ENCODE measurements around the gene STOML3. TPM values are rescaled to one million over a fixed set of nuclear protein-coding genes. Genes with fewer than 3 reads are reported as not detected.

Gene STOML3
- total RNA-seq, 1 experiment from 2014 or later: not detected

DNA sequence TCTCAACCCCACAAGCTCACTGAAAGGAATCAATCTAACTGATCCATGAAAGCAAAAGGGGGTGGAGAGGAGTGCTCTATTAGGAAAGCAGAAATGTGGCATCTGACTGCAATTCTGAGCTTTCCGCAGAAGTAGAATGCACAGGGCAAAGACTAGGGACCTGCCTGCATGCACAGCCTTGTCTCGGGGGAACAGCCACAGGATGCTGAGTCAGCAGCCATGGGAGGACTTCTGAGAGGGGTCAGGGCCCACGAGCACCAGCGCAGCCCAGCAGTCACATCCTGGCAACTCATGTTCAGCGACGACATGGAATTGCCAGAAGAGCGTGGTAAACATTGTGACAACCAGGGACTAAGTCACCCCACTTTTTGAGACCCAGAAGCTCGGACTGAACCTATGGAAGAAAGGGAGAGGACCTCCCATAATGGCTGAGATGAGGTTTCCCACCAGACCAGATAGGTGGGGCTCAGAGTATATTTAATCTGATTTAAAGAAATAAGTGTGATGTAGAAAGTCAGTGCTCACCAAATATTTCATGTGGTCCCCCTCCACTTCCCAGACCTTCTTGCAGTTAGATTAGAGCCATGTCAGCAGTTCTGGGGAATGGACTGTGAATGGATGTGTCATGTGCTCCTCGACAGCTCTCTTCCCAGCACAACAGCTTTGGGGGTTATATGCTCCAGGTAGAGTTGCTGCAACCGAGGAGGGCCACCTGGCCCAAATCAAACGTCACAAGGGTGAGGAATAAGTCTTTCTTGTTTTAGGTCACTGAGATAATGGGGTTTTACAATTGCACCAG lies 32.6 kb downstream of the STOML3 start:
- DNase-seq: no peak
- Histone ChIP-seq H3K27me3 (ENCODE audit: control insufficient read depth, insufficient read depth, low read length) (no peaks in the 10 kb centered on the region), H3K36me3 (replicated peaks; ENCODE audit: control insufficient read depth, insufficient read depth, low read length) (no peaks in the 10 kb centered on the region), H3K4me3 (ENCODE audit: insufficient read depth, low read depth, low read length) (no peak overlapping the region)

DNA sequence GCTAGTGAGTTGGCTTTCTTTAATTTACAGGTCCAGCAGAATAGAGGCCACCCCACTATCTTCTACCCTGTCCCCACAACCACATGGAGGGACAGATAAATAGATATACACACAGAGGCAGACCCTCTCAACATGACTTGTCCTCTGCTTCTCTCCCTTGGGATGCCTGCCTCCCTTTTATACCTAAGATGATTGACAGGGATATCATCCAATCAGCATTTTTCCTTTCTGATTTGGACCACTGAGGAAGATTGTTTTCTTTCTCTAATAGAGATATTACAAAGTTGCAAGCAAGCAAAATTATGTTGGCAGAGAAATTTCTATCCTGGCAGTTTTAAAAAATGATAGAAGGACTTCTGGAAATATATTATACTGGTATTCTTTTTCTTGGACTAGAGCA lies 35.8 kb downstream of the STOML3 start:
- no peaks in the 10 kb centered on the region for H3K27me3 ChIP-seq (ENCODE audit: control insufficient read depth, insufficient read depth, low read length)
- H3K4me3 ChIP-seq (ENCODE audit: insufficient read depth, low read depth, low read length): no peak overlapping the region
- no peaks in the 10 kb centered on the region for H3K36me3 ChIP-seq (replicated peaks; ENCODE audit: control insufficient read depth, insufficient read depth, low read length)
- DNase-seq: no peak

GRCh38 chr13:38954291-38954690 lies 36.3 kb downstream of the STOML3 start:
- H3K27me3 ChIP-seq (ENCODE audit: control insufficient read depth, insufficient read depth, low read length): no peaks in the 10 kb centered on the region
- no peaks in the 10 kb centered on the region for H3K36me3 ChIP-seq (replicated peaks; ENCODE audit: control insufficient read depth, insufficient read depth, low read length)
- H3K4me3 ChIP-seq (ENCODE audit: insufficient read depth, low read depth, low read length): no peak overlapping the region
- DNase-seq: no peak

- Histone ChIP-seq H3K36me3 (replicated peaks; ENCODE audit: control insufficient read depth, insufficient read depth, low read length) (no peaks in the 10 kb centered on the region), H3K27me3 (ENCODE audit: control insufficient read depth, insufficient read depth, low read length) (no peaks in the 10 kb centered on the region), H3K4me3 (ENCODE audit: insufficient read depth, low read depth, low read length) (no peak overlapping the region)
- DNase-seq: no peak
These were observed 37.8 kb downstream of the STOML3 start for GRCh38 chr13:38952827-38953226.

DNA sequence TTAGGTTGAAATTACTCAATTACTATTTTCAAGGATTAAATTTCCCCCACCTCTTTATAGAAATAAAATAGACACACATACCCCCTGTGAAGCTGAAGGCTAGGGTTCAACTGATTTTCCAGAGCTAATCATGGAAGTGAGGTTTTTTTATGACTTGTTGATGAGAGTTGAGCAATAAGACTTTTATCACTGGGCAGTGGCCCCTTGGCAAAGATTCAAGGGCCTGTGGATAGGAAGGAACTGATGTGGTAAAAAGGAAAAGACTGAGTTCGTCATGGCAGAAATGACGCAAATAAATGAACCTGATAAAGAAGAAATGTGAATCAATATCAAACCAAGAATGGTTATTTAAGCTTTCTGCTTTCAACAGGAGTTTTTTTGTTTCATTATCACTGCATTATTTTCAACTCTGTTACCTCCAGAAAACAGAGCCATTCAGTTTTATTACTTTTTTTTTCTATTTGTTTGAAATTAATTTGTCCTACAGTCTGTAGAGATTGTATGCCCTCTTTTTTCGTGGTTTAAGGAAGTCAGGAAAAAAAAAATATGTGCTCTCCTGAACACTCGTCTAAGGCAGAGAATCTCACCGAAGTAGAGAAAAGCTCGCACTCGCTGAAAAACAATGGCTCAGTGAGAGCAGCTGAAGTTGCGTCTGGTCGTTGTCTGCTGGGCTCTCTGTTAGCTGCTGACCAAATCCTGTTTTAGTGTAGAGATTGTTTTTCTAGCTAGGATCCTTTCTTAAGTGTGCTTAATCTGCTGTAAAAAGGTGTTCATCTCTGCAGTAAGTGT lies 38.9 kb downstream of the STOML3 start:
- no peak for DNase-seq
- Histone ChIP-seq H3K27me3 (ENCODE audit: control insufficient read depth, insufficient read depth, low read length) (no peaks in the 10 kb centered on the region), H3K4me3 (ENCODE audit: insufficient read depth, low read depth, low read length) (no peak overlapping the region), H3K36me3 (replicated peaks; ENCODE audit: control insufficient read depth, insufficient read depth, low read length) (no peaks in the 10 kb centered on the region)

GRCh38 chr13:38950987-38951386 lies 39.6 kb downstream of the STOML3 start:
- no peak for DNase-seq

DNA sequence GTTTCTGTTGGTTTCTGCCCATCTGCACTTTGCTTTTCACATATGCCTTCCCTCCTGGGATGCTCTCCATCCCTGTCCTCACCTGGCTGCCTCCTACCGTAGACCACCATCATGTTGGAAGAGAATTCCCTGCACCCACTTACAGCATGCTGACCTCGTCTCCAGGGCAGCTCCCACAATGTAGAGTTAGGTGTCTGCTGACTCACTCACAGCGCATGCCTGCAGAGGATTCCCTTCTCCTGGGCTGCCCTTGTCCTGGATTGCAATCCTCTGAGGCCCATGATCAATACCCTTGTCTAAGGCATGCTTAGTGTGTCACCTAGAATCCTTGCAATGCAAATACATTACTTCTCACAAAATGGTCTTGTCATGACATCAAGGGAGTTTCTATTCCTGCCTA lies 43.6 kb downstream of the STOML3 start:
- H3K36me3 ChIP-seq (replicated peaks; ENCODE audit: control insufficient read depth, insufficient read depth, low read length): no peaks in the 10 kb centered on the region
- no peaks in the 10 kb centered on the region for H3K27me3 ChIP-seq (ENCODE audit: control insufficient read depth, insufficient read depth, low read length)
- no peak overlapping the region for H3K4me3 ChIP-seq (ENCODE audit: insufficient read depth, low read depth, low read length)
- DNase-seq: no peak

More at GRCh38 chr13:38950987-38951386, 39.6 kb downstream of the STOML3 start:
- no peak overlapping the region for H3K4me3 ChIP-seq (ENCODE audit: insufficient read depth, low read depth, low read length)
- no peaks in the 10 kb centered on the region for H3K36me3 ChIP-seq (replicated peaks; ENCODE audit: control insufficient read depth, insufficient read depth, low read length)
- H3K27me3 ChIP-seq (ENCODE audit: control insufficient read depth, insufficient read depth, low read length): no peaks in the 10 kb centered on the region

DNA sequence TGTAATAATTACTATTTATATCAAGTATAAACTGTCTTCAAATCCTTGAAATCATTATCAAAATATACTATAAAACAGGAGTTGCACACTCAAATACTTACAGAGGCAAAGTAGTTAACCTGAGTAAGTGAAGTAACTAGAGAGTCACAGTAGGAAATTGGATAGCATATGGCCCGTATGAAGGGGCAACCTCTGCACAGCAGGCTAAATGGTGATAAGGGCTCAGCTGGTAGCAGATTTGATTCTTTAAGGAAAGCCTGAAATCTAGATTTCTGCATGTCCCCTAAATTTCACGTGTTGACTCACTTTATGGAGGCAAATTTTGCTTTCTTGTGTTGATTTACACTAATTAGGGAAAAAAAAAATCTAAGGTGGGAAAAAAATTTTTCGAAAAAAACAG lies 46.4 kb downstream of the STOML3 start:
- no peaks in the 10 kb centered on the region for H3K27me3 ChIP-seq (ENCODE audit: control insufficient read depth, insufficient read depth, low read length)
- DNase-seq: no peak
- no peaks in the 10 kb centered on the region for H3K36me3 ChIP-seq (replicated peaks; ENCODE audit: control insufficient read depth, insufficient read depth, low read length)
- no peak overlapping the region for H3K4me3 ChIP-seq (ENCODE audit: insufficient read depth, low read depth, low read length)

DNA sequence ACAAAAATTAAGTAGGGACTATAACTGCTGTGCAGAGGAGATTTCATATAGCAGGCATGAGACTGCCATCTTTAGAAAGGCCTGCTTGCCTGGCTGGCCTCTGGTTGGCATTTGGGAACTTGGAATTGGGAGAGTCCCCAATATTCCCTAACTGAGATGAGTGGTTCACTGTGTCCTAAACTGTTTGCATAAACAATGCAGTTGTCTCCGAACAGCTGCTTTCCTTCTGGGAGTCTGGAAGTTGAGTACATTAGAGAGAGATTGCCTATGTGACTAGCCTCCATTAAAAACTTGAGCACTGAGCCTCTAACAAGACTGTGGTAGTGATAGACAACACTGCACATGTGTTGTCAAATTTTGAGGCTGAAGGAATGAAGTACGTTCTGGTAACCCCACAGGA lies 47.4 kb downstream of the STOML3 start:
- DNase-seq: no peak
- Histone ChIP-seq H3K36me3 (replicated peaks; ENCODE audit: control insufficient read depth, insufficient read depth, low read length) (no peaks in the 10 kb centered on the region), H3K4me3 (ENCODE audit: insufficient read depth, low read depth, low read length) (no peak overlapping the region), H3K27me3 (ENCODE audit: control insufficient read depth, insufficient read depth, low read length) (no peaks in the 10 kb centered on the region)

DNA sequence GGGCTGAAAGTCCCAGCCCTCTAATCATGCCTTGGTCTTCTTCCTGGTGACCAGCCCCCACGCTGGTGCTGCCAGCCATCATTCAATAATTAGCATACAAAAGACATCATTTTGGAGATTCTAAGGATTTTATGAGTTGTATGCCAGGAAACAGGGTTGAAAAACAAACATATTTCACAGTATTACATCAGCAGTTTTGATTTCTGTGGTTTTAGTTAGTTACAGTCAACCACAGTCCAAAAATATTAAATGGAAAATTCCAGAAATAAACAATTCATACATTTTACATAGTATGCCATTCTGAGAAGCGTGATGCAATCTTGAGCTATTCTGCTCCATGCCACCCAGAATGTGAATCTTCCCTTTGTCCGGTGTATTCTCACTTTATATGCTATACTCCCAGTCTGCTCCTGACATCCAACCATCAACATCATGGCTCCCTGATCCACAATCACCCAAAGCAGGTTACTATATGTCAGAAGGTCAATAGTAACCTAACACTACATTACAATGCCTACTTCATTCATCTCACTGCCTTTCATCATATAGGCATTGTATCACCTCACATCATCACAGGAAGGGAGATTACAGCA lies 49.2 kb downstream of the STOML3 start:
- DNase-seq: no peak
- Histone ChIP-seq H3K27me3 (ENCODE audit: control insufficient read depth, insufficient read depth, low read length) (no peaks in the 10 kb centered on the region), H3K36me3 (replicated peaks; ENCODE audit: control insufficient read depth, insufficient read depth, low read length) (no peaks in the 10 kb centered on the region)

GRCh38 chr13:38933786-38934185 lies 56.8 kb downstream of the STOML3 start:
- DNase-seq: no peak

More for the DNA sequence above, 49.2 kb downstream of the STOML3 start:
- no peak overlapping the region for H3K4me3 ChIP-seq (ENCODE audit: insufficient read depth, low read depth, low read length)

DNA sequence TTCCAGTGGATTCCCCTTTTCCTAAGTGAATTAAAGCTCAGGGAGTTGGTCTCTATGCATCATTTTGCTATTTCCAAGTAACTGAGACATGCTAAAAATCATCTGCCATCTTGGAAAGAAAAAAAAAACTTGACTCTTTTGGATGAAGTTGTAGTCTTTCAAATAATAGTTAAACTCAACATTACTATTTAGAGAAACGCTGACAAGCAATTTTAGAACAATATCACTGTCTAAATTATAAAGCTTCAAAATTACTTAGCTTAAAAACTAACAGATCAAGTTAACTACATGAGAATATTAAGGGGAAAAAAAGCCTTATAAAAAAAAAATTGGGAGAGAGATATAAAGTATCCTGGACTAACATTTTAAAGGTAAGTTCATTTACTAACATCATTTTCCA lies 68.5 kb downstream of the STOML3 start:
- H3K4me3 ChIP-seq (ENCODE audit: insufficient read depth, low read depth, low read length): no peak overlapping the region
- H3K27me3 ChIP-seq (ENCODE audit: control insufficient read depth, insufficient read depth, low read length): no peaks in the 10 kb centered on the region
- no peaks in the 10 kb centered on the region for H3K36me3 ChIP-seq (replicated peaks; ENCODE audit: control insufficient read depth, insufficient read depth, low read length)
- no peak for DNase-seq

More at GRCh38 chr13:38933786-38934185, 56.8 kb downstream of the STOML3 start:
- no peaks in the 10 kb centered on the region for H3K36me3 ChIP-seq (replicated peaks; ENCODE audit: control insufficient read depth, insufficient read depth, low read length)
- no peaks in the 10 kb centered on the region for H3K27me3 ChIP-seq (ENCODE audit: control insufficient read depth, insufficient read depth, low read length)
- H3K4me3 ChIP-seq (ENCODE audit: insufficient read depth, low read depth, low read length): no peak overlapping the region

GRCh38 chr13:38921081-38921480 lies 69.5 kb downstream of the STOML3 start:
- Histone ChIP-seq H3K27me3 (ENCODE audit: control insufficient read depth, insufficient read depth, low read length) (no peaks in the 10 kb centered on the region), H3K36me3 (replicated peaks; ENCODE audit: control insufficient read depth, insufficient read depth, low read length) (no peaks in the 10 kb centered on the region), H3K4me3 (ENCODE audit: insufficient read depth, low read depth, low read length) (no peak overlapping the region)
- DNase-seq: no peak
